Activated naive CD4-positive, alpha-beta T cell treated with anti-CD3 and anti-CD28 coated beads for 36 hours (primary cell): Measurements from ENCODE around the gene TK2. TPM values are rescaled to one million over a fixed set of nuclear protein-coding genes. Genes with fewer than 3 reads are reported as not detected.

ENCODE experiments used
- CTCF ChIA-PET: fragments of 350-600 bp; sonication (Branson Sonifier 250); formaldehyde crosslinking; loops from one replicate; lab custom pipeline; 2021; ENCODE audit warnings: antibody characterized with exemption; lab: Charles Lee
- DNase-seq: peaks from one replicate; pipeline ENCODE4 v3.0.0-alpha.2; 2020
- H3K27ac Mint-ChIP-seq: one replicate; pipeline ENCODE4 v1.8.0; 2021; ENCODE audit warnings: mild to moderate bottlenecking, mixed read lengths
- H3K27me3 Mint-ChIP-seq: one replicate; pipeline ENCODE4 v1.8.0; 2021; ENCODE audit warnings: low read depth, mixed read lengths
- H3K36me3 Mint-ChIP-seq: one replicate; pipeline ENCODE4 v1.8.0; 2021; ENCODE audit warnings: low read depth, mixed read lengths
- H3K4me1 Mint-ChIP-seq: one replicate; pipeline ENCODE4 v1.8.0; 2021; ENCODE audit warnings: low read depth, mixed read lengths
- H3K4me3 Mint-ChIP-seq: one replicate; pipeline ENCODE4 v1.8.0; 2021; ENCODE audit warnings: mild to moderate bottlenecking, moderate library complexity, mixed read lengths
- H3K9me3 Mint-ChIP-seq: one replicate; pipeline ENCODE4 v1.8.0; 2021; ENCODE audit warnings: mixed read lengths
- intact Hi-C: fragments of 100-400 bp; cut with micrococcal nuclease; formaldehyde crosslinking; loops from one replicate; pipeline ENCODE4 v1.15.1; 2023
- total RNA-seq, 2 experiments: library from RNA; stranded (reverse); gene quantifications; one replicate each; pipeline ENCODE4 v1.2.3, GENCODE V29; 2021

Gene TK2
- total RNA-seq, 2 experiments from 2014 or later: 5.7 to 5.9 TPM

GRCh38 chr16:66493490-66494401 lies 56.2 kb downstream of the TK2 start:
- Mint-ChIP-seq H3K27me3 (no peaks in the 10 kb centered on the region), H3K4me1 (no peaks in the 10 kb centered on the region), H3K36me3 (no peaks in the 10 kb centered on the region), H3K9me3 (no peaks in the 10 kb centered on the region), H3K27ac (no peak overlapping the region), H3K4me3 (no peak overlapping the region)
- intact Hi-C loops: no loop called here
- CTCF ChIA-PET: interaction anchor here (1.5 to 1.6 kb wide), 2 partner anchors 11 to 157 kb away, joined by 4 to 5 read pairs; no protein-coding TSS in a partner anchor
- no peak for DNase-seq

- no peaks in the 10 kb centered on the region for H3K27me3 Mint-ChIP-seq
- H3K27ac Mint-ChIP-seq: no peak overlapping the region
- no peaks in the 10 kb centered on the region for H3K36me3 Mint-ChIP-seq
- intact Hi-C loops: no loop called here
- H3K9me3 Mint-ChIP-seq: no peaks in the 10 kb centered on the region
- no peak for DNase-seq
- H3K4me3 Mint-ChIP-seq: no peak overlapping the region
- CTCF ChIA-PET: interaction anchor here (1.1 kb wide), 1 partner anchor 30 kb away, joined by 3 read pairs; no protein-coding TSS in a partner anchor
- no peaks in the 10 kb centered on the region for H3K4me1 Mint-ChIP-seq
Observed at GRCh38 chr16:66491716-66492064, 58.2 kb downstream of the TK2 start.

- intact Hi-C loops: no loop called here
- no peak for DNase-seq
Observed at GRCh38 chr16:66490774-66491715, 58.9 kb downstream of the TK2 start.

GRCh38 chr16:66489818-66490217 lies 60.1 kb downstream of the TK2 start:
- Mint-ChIP-seq H3K4me3 (no peak overlapping the region), H3K27me3 (no peaks in the 10 kb centered on the region), H3K36me3 (no peaks in the 10 kb centered on the region), H3K27ac (no peak overlapping the region), H3K4me1 (no peaks in the 10 kb centered on the region), H3K9me3 (no peaks in the 10 kb centered on the region)
- intact Hi-C loops: no loop called here
- no peak for DNase-seq
- CTCF ChIA-PET: no interaction called here

More at GRCh38 chr16:66490774-66491715, 58.9 kb downstream of the TK2 start:
- CTCF ChIA-PET: no interaction called here
- H3K36me3 Mint-ChIP-seq: no peaks in the 10 kb centered on the region
- no peaks in the 10 kb centered on the region for H3K27me3 Mint-ChIP-seq
- no peaks in the 10 kb centered on the region for H3K4me1 Mint-ChIP-seq
- H3K9me3 Mint-ChIP-seq: no peaks in the 10 kb centered on the region
- no peak overlapping the region for H3K27ac Mint-ChIP-seq
- no peak overlapping the region for H3K4me3 Mint-ChIP-seq

GRCh38 chr16:66489385-66489784 lies 60.5 kb downstream of the TK2 start:
- intact Hi-C loops: no loop called here
- Mint-ChIP-seq H3K4me3 (no peak overlapping the region), H3K36me3 (no peaks in the 10 kb centered on the region), H3K27me3 (no peaks in the 10 kb centered on the region), H3K27ac (no peak overlapping the region), H3K9me3 (no peaks in the 10 kb centered on the region), H3K4me1 (no peaks in the 10 kb centered on the region)
- CTCF ChIA-PET: interaction anchor here (1.0 to 1.7 kb wide), 2 partner anchors 15 to 82 kb away, joined by 3 read pairs; no protein-coding TSS in a partner anchor
- no peak for DNase-seq

GRCh38 chr16:66488505-66488904 lies 61.4 kb downstream of the TK2 start:
- H3K9me3 Mint-ChIP-seq: no peaks in the 10 kb centered on the region
- CTCF ChIA-PET: interaction anchor here (1.0 to 2.2 kb wide), 4 partner anchors 14 to 131 kb away, joined by 3 to 7 read pairs (median 4); no protein-coding TSS in a partner anchor
- no peak overlapping the region for H3K4me3 Mint-ChIP-seq
- no peak overlapping the region for H3K27ac Mint-ChIP-seq
- peaks cover 7% of the 10 kb centered on the region for H3K4me1 Mint-ChIP-seq
- DNase-seq: no peak
- H3K36me3 Mint-ChIP-seq: no peaks in the 10 kb centered on the region
- no peaks in the 10 kb centered on the region for H3K27me3 Mint-ChIP-seq
- intact Hi-C loops: no loop called here

GRCh38 chr16:66487580-66488275 lies 62.2 kb downstream of the TK2 start:
- Mint-ChIP-seq H3K4me3 (no peak overlapping the region), H3K27ac (no peak overlapping the region), H3K4me1 (peaks cover 15% of the 10 kb centered on the region), H3K27me3 (no peaks in the 10 kb centered on the region), H3K36me3 (no peaks in the 10 kb centered on the region), H3K9me3 (no peaks in the 10 kb centered on the region)
- intact Hi-C loops: no loop called here
- CTCF ChIA-PET: interaction anchor here (1.1 to 2.2 kb wide), 4 partner anchors 13 to 130 kb away, joined by 3 to 7 read pairs (median 4); no protein-coding TSS in a partner anchor
- DNase-seq: no peak

GRCh38 chr16:66486773-66487579 lies 62.9 kb downstream of the TK2 start:
- intact Hi-C loops: no loop called here
- Mint-ChIP-seq H3K4me3 (no peak overlapping the region), H3K27me3 (no peaks in the 10 kb centered on the region), H3K4me1 (peaks cover 15% of the 10 kb centered on the region), H3K9me3 (no peaks in the 10 kb centered on the region), H3K36me3 (no peaks in the 10 kb centered on the region), H3K27ac (no peak overlapping the region)
- CTCF ChIA-PET: interaction anchor here (1.1 to 2.2 kb wide), 3 partner anchors 43 to 129 kb away, joined by 3 to 7 read pairs (median 6); no protein-coding TSS in a partner anchor
- no peak for DNase-seq

GRCh38 chr16:66486199-66486772 lies 63.6 kb downstream of the TK2 start:
- CTCF ChIA-PET: interaction anchor here (2.2 kb wide), 1 partner anchor 80 kb away, joined by 7 read pairs; no protein-coding TSS in a partner anchor
- no peaks in the 10 kb centered on the region for H3K27me3 Mint-ChIP-seq
- no peaks in the 10 kb centered on the region for H3K36me3 Mint-ChIP-seq
- H3K4me1 Mint-ChIP-seq: peaks cover 15% of the 10 kb centered on the region
- H3K27ac Mint-ChIP-seq: no peak overlapping the region
- intact Hi-C loops: no loop called here
- DNase-seq: no peak
- no peak overlapping the region for H3K4me3 Mint-ChIP-seq
- no peaks in the 10 kb centered on the region for H3K9me3 Mint-ChIP-seq

- Mint-ChIP-seq H3K27ac (no peak overlapping the region), H3K36me3 (no peaks in the 10 kb centered on the region), H3K4me1 (peaks cover 15% of the 10 kb centered on the region), H3K4me3 (no peak overlapping the region), H3K27me3 (no peaks in the 10 kb centered on the region), H3K9me3 (no peaks in the 10 kb centered on the region)
- intact Hi-C loops: no loop called here
- CTCF ChIA-PET: interaction anchor here (0.8 to 7.2 kb wide), 6 partner anchors 10 to 128 kb away, joined by 3 to 94 read pairs (median 3); no protein-coding TSS in a partner anchor
- DNase-seq: no peak
Observed at GRCh38 chr16:66485376-66485775, 64.5 kb downstream of the TK2 start.
